GM21423 (cell line): ENCODE measurements around the gene TFDP2.

Experiments used
- ATAC-seq: cut with Tn5 transposase; IDR thresholded peaks from one replicate; pipeline ENCODE4 v1.9.1; 2021; ENCODE audit warnings: mild to moderate bottlenecking, moderate library complexity; ENCODE audit not compliant: unreplicated experiment

Gene TFDP2

DNA sequence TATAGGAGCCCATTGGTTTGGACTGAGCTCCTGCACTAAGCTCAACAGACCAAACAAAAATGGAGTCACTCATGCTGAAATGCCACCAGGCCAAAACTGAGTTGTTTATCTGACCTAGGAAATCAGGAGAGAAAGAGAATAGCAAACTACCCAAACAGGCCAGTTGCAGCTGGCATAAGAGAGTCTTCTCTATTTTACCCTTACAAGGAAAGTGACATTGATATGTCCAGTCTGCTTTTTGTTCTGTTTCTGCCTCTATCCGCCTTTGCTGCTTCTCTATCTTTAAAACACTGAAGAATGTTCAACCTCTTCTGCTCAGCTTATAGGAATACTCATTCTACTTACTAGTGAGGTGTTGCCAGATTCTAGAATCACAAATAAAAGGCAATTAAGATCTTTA is 177.8 kb downstream of the TFDP2 start:
- no peak for ATAC-seq

DNA sequence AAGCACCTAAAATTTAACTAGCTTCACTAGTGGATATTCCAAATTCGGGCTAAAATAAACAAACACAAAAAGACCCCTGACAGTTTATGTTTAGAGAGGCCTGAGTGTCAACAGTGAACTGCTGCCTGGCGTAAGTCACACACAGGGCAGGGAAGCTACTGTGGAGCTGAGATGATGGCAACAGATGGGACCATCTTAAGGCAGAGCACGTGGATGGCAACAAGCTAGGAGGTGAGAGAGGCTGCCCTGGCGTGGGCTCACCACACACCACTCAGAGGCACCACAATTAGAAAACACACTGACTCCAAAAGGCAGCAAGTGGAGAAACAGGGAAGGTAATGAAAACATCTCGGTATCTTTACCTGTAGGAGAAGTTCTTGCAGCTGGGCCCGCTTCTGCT is 179.6 kb downstream of the TFDP2 start:
- no peak for ATAC-seq

DNA sequence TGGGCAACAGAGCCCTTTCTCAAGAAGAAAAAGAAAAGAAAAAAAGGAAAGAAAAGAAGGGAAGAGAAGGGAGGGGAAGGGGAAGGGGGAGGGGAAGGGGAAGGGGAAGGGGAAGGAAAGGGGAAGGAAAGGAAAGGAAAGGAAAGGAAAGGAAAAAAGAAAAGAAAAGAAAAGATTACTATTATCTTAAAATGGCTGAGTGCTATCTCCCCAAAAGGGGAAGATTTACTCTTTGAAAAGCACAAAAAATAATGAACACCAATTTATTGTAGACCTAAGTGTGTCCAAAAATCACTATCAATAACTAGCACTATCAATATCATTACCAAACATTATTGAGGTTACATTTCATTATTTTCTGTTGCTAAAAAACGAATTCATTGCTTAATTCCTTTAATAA is 183.9 kb downstream of the TFDP2 start:
- no peak for ATAC-seq

DNA sequence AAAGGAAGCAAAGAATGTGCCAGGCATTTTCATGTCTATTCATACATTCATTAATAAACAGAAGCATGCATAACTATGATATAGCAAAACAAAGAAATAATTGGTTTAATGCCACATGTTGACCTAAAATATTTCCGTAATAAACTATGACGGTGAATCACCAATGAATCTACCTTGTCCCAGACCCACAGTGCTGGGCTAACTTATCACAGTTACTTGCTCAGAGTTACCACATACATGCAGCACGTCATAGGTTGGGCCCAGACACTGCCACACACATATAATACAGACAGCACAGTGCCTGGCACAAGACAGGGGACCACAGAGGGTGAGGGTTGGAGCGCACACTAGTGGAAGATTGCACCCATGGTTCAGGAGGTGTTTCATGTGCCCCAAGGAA is 186.0 kb downstream of the TFDP2 start:
- ATAC-seq, result no peak

DNA sequence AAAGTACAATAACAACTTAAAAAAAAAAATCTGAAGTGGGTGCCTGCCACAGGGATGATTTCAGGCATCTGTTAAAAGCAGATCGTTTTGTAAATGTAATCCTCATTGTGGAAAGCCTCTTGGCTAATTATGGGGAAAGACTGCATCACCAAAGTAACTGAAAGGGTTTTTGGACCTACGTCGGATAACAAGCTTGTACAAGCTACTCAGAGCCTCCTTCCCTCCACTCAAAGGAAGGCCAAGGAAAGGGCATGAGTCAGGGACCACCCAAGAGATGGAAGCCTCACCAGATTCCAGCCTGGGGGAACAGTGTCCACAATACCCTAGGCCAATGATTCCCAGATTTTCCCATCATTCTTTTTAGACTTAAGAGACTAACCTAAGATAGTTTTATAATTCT is 188.6 kb downstream of the TFDP2 start:
- no peak for ATAC-seq

DNA sequence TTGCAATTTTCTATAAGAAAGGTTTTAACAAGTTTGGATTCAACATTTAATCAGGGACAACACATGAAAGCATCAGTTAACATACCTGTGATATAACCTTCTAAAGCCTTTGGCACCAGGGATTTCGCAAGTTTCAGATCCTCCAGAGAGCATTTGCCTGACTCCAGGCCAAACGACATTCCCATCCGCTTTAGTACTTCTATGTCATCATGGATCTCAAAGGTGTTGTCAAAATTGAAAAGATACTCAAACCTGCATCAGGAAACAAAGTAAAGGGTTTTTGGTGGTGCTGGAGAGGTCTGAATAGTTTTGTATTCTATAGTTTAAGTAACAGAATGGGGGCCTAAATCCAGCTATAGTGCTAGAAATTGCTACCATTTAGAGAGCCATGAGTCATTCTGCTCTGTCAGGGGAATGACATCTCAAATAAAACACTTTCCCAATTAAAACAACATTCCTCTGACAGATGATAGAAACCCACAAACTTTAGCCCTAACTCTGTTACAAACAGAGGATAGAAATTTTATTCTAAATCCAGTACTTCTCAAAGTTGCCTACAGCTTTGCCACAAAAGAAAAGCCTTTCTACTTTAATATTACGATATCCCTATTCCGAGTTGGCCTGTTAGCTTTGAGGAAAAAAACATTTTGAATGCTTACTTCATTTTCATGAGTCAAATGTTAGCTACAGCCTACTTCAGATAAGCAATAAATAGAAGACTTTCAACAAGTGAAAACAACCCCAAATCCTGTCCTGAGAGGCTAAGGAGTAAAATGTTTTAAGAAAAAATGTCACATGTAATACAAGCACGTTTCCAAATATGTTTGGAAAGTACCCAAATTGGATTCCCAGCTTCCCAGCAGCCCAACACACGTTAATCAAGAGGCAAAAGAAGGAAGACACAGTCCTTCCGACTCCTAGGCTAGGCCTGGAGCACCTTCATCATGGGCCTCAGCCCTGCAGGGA is 189.5 kb downstream of the TFDP2 start:
- no peak for ATAC-seq

DNA sequence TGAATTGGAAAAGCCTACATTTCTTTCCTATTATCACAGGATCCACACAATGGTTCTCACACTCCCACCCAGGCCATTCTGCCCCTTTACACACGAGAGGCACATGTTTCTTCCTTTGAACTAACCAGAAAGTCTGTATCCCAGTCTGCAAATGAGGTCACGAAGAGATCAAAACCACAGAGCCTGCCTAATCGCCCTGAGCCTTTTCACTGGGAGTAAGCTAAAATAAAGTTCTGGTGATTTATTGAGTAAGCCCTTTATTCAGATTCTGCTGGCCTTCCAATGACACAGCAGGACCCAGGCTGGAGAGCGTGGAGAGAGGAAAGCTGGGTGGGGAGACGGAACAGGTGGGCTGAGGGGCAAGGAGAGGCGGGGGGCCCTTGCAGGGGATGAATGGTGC is 194.2 kb downstream of the TFDP2 start:
- no peak for ATAC-seq

DNA sequence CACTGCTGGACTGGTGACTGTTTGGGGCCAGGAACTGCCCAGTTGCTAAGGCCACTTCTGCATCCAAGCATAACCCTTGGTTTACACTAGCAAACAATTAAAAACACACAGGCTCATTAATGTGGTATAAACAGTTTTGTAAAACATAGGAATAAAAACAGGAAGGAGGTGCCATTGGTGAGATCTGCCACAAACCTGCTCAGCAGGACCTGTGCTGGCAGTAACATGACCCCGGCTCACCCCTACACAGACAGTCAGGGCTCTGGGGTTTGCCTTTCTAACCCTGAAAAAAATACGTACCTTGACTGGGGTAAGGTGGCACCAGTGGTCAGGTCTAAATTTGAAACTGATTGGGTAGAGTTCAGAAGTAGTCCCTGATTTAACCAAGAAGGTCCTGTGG is 196.7 kb downstream of the TFDP2 start:
- no peak for ATAC-seq

DNA sequence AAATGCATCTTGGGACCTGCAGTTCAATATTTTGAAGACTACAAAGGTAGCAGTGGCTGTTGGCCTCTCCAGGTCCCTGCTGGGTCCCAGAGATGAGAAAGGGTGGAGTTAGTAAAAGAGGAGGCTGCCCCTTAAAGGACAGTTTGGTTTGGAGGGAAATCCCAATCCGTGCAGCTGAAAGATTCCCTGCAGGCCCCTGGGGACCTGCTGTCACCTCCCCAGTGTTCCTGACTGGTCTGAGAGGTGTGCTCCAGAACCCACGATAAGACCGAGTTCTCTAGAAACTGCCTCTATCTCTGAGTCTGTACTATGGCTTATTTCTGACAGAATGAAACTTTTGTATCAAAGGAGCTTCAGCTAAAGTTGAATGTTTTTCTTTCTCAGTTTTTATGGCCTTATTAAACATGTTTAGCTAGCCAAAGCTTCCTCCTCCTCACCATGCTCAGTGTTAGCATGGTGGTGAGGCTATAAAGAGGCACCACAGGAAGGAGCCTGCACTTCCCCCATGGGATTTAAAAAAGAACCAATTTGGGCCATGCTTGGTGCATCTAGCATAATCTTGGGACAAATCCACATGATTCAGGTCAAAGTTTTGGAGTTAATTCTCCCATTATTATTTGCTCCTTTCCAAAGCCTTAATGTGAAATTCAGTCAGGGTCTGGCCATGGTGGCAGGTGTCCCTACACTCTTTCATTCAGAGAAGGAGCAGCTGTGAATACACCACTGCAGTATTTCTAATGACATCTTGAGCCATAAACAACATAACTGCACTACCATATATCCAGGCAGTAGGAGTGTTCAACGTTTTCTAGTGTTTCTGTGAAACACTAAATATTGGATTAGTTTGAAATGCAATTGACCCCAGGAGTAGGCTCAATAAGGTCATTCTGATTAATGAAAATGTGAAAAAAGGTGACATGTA is 198.5 kb downstream of the TFDP2 start:
- no peak for ATAC-seq

DNA sequence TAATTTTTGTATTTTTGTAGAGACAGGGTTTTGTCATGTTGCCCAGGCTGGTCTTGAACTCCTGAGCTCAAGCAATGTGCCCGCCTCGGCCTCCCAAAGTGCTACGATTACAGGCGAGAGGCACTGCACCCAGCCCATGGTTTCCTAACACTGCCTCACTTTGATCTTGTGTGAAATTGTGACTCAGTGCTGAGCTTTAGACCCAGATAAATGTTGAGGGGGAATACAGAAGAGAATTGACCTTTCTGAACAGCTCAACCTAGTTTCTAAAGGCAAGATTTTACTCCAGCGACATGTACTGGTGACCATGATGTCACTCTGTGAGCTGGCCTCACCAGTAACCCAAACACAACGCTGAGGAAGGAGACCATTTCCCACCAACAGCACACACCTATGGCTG is 199.4 kb downstream of the TFDP2 start:
- ATAC-seq, result no peak

DNA sequence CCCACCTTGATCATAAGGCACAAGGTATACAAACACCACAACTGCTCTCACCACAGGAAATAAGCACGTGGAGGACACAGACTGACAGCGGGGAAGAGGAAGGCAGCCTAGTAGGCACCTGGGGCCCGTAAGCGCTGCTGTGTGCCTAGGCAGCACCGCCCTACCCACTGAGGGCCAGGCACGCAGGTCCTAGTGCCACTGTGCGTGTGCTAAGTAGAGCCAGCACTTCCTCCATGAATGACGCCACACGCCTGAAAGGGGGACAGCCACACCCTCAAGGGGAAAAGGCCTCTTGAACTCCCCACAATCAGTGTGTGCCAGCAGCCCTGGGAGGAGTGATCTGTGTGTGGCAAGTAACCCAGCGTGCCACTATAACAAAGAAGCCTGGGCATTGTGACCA is 199.9 kb downstream of the TFDP2 start:
- no peak for ATAC-seq

DNA sequence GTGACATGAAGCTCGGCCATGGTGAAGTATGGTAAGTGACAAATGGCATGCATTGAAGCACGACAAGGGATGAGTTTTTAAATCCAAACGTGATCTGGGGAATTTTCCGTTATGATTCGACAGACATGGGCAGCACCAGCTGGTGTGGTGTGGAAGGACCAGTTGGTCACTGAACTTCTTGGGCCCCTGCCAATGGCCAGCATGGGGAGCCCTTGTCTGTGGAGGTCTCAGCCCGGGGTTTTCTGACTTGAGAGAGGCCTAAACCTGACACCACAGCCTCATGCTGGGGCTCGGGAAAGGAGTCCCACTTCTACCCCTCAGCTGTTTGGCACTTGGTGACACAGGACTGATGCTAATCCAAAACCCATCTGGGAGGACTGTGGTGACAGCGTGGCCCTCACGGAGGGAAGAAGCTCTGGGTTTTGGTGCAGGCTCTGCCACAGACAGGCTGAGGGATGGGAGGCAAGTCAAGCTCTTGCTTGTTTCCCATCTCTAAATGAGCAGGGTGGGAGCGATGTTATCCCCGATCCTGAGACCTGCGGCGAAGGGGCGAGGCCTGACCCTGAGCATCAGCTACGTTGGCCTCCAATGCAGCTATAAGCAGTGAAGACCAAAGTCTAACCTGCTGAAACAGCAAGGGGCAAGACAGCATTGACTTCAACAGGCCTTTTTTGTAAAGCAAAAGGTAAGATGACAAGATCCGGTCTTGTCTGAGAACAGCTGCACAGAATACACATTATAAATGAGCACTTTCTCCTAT is 203.4 kb downstream of the TFDP2 start:
- ATAC-seq, result no peak

DNA sequence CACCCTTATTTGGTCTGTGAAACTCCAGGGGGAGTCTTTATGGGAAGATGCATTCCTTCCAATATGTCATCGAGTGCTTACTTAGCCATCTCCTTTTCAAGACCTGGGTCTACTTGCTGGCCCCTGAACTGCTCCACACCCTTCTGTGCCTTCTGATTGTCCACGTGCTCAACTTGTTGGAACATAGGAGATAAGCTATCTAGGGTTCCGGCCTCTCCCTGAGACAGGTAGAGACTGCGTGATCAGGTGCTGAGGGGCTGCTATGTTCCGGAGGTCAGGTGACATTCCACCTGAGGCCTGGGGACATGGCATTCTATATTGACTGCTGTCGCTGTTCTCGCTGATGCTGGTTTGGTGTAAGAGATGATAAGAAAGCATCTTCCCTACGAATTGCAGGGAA is 207.3 kb downstream of the TFDP2 start:
- ATAC-seq, result no peak

DNA sequence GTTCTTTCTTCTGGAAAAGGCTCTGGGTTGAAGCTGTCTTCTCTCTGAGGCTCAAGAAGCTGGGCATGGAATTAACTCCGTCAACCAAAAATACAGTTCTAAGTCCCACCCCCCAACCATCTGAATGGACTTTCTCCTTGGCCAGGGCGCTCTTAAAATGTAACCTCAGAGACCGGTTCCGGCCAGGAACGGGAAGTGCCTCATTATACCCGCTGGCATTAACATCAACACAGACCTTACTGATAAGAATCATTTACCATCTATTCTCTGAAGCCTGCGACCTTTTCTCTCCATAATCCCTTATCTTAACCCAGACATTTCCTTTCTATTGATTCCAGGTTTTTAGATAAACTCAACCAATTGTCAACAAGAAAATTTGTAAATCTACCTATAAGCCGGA is 208.3 kb downstream of the TFDP2 start:
- ATAC-seq, result no peak

DNA sequence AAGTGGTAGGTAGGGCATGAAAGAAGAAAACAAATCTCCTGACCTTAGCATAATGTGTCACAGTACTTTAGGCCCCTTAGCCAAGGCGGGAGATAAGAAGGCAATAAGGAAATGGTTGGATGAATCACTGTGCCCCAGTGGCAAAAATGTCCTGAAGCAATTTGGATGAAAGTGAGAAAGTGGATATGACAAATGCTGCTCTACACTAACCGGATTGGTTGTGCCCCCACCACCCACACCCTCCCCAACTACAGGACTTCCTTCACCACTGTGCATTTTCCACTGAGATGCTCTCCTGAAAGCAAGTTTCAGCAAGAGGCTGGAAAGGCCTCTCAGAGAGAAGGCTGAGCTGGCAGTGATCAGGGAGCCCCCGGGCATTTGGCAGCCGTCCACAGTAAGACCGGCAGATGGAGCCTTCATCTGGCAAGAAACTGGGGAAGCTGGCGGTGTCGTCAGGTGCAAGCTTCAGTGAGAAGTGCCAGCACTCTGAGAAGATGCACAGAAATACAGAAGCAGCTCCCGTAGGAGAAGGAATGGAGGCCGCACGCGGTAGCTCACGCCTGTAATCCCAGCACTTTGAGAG is 209.1 kb downstream of the TFDP2 start:
- ATAC-seq, result no peak

DNA sequence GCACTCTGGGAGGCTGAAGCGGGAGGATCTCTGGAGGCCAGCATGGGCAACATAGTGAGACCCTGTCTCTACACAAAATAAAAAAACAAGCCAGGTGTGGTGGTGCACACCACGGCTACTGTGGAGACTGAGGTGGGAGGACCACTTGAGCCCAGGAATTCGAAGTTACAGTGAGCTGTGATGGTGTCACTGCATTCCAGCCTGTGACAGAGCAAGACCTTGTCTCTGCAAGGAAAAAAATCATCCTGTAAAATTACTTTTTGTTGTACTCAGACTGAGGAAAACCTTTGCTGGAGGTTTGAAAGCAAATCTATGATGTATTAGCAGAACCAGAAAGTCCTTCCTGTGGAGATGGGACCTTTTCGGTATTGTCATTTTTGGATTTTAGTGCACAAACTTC is 209.6 kb downstream of the TFDP2 start:
- ATAC-seq, result no peak

DNA sequence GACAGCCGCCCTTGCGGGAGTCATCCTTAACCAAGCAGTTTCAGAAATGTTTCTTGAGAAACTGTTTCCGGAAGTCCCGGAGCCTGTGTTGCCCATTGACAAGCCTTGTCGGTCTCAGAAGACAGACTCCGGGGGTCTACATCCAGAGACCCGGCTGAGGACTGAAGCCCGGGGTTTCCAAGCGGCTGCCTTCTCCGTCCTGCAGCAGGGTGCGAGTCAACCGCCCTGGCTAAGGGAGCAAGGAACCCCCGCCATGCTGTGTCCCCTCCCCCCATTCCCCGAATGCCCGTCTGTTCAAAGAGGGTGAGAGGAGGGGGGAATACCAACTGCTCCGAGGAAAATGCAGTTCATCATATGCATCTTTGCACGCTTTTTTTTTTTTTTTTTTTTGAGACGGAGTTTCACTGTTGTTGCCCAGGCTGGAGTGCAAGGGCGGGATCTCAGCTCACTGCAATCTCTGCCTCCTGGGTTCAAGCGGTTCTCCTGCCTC is 211.3 kb downstream of the TFDP2 start:
- ATAC-seq, result no peak

DNA sequence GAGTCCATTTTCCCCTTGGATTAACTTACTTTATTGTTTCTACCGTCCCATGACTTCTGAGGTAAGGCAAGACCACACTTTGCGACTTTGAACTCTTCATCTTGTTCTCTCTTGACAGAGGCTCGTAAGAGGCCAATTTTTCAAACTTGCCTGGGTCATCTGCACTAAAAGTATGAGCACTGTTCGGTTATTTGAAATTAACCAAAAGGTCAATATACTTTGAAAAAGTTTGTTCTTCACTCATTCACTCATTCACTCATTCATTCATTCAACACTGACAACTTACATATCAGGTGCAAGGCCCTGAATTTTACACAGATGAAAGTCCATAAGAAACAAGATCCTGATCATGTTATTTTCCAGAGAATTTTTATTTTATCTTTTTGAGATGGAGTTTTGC is 215.0 kb downstream of the TFDP2 start:
- ATAC-seq, result no peak

DNA sequence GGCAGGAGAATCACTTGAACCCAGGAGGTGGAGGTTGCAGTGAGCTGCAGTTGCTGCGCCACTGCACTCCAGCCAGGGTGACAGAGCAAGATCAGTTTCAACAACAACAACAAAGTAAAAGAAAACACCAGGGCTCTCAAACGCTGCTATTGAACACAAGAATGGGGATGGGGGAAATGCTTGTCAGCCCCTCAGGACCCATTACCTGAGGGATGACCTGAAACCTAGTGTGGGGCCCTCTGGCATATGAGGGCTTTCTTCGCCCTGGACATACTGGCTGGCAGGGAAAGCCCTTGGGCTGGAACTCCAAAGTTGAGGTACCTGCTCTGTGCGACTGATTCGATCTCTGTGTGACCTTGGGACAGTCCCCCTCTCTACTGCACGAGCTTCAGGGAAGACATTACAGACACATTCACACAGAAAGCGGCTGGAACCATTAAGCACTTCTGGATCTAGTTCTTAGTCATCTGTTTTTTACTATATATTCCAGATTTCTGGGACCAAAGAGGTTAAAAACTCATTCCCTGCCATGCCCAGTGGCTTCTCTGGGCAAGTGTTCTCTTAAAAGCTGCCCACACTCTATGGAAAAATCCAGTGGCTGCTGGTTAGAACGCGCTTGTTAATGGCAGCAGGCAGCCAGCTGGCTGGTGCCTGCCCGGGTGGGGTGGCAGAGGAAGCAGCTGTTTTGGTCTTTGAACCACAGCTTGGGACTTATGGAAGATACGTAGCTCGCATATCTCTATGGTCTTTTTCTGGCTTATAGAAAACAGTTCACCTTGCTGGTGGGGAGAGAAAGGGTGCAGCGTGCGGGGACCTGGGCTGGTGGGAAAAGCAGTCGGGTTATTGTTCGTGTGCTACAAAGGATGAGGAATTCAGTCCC is 215.7 kb downstream of the TFDP2 start:
- ATAC-seq, result no peak

DNA sequence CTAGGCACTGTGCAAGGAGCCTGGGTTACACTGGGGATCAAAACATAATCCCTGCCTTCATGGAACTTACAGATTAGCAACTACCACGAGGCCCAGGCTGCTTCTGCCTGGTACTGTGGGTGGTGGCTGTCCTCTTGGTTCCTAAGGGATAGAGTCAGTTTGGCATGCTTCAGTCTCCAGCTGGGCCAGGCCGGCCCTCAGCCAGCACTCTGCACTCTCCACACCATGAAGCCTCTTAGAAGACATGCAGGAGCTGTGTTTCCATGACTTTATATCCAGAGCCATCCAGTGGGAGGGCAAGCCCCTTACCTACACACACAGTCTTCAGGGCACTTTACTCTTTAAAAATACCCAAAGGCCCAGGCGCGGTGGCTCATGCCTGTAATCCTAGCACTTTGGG is 218.5 kb downstream of the TFDP2 start:
- ATAC-seq, result no peak
